BJ (cell line): ENCODE results near the gene DUSP16. TPM values are rescaled to one million over a fixed set of nuclear protein-coding genes. Genes with fewer than 3 reads are reported as not detected.

Source experiments
- CTCF ChIA-PET: fragments of 350-600 bp; formaldehyde crosslinking; extraction: SDS; loops from one replicate; lab custom pipeline; 2021; ENCODE audit warnings: antibody characterized with exemption, inconsistent platforms; lab: Yijun Ruan, JAX
- POLR2A ChIA-PET: fragments of 300-600 bp; sonication (Branson Sonifier 250); formaldehyde crosslinking; extraction: SDS; loops from one replicate; lab custom pipeline; 2021; ENCODE audit warnings: antibody characterized with exemption; lab: Charles Lee
- DNase-seq: peaks from one replicate; pipeline ENCODE4 v3.0.0-alpha.2; 2011; ENCODE audit warnings: low read depth
- H3K27me3 ChIP-seq: 2 replicates; pipeline ENCODE4 v1.6.0; 2011; ENCODE audit warnings: low read length; ENCODE audit not compliant: control insufficient read depth, insufficient read depth
- H3K36me3 ChIP-seq: 2 replicates; pipeline ENCODE4 v1.5.1; 2011; ENCODE audit warnings: low read length; ENCODE audit not compliant: control insufficient read depth, insufficient read depth
- H3K4me3 ChIP-seq: 2 replicates; pipeline ENCODE4 v1.5.1; 2011; ENCODE audit warnings: low read depth, mild to moderate bottlenecking, control low read depth, low read length
- polyA plus RNA-seq: library from polyadenylated mRNA; depleted of rRNA; stranded (reverse); fragments of >200 nt; gene quantifications from 2 replicates; pipeline ENCODE4 v1.2.3, GENCODE V29; 2011
- TF ChIP-seq, protein P1 (sequence below): IDR thresholded peaks from 2 replicates; pipeline ENCODE4 v1.5.1; 2011; ENCODE audit warnings: low read depth, mild to moderate bottlenecking, control low read depth, inconsistent platforms, low read length, moderate library complexity; ENCODE audit not compliant: insufficient read depth

DUSP16 gene
- polyA plus RNA-seq, 1 experiment, result 5.5 TPM

DNA sequence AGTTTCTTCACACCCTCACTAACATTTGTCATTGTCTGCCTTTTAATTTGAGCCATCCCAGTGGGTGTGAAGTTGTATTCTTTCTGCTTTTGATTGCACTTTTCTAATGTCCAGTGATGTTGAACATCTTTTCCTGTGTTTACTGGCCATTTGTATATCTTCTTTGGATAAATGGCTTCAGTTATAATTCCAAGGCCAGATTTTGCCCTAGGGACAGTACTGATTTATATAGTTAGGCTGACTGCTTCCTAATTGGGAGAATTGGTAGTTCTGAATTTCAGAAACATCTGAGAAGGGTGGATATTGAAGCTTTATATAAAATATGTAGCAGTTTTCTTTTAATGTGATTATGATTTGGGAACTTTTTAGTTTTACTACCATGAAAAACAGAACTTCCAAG lies 108.3 kb downstream of the DUSP16 start:
- POLR2A ChIA-PET, result no interaction called here
- TF ChIP-seq, protein P1, sequence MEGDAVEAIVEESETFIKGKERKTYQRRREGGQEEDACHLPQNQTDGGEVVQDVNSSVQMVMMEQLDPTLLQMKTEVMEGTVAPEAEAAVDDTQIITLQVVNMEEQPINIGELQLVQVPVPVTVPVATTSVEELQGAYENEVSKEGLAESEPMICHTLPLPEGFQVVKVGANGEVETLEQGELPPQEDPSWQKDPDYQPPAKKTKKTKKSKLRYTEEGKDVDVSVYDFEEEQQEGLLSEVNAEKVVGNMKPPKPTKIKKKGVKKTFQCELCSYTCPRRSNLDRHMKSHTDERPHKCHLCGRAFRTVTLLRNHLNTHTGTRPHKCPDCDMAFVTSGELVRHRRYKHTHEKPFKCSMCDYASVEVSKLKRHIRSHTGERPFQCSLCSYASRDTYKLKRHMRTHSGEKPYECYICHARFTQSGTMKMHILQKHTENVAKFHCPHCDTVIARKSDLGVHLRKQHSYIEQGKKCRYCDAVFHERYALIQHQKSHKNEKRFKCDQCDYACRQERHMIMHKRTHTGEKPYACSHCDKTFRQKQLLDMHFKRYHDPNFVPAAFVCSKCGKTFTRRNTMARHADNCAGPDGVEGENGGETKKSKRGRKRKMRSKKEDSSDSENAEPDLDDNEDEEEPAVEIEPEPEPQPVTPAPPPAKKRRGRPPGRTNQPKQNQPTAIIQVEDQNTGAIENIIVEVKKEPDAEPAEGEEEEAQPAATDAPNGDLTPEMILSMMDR, result no peak
- Histone ChIP-seq H3K36me3 (no peaks in the 10 kb centered on the region), H3K4me3 (no peak overlapping the region), H3K27me3 (no peaks in the 10 kb centered on the region)
- CTCF ChIA-PET, result interaction anchor here (1.0 kb wide), 1 partner anchor 22 kb away, joined by 3 read pairs; no protein-coding TSS in a partner anchor
- DNase-seq, result no peak

DNA sequence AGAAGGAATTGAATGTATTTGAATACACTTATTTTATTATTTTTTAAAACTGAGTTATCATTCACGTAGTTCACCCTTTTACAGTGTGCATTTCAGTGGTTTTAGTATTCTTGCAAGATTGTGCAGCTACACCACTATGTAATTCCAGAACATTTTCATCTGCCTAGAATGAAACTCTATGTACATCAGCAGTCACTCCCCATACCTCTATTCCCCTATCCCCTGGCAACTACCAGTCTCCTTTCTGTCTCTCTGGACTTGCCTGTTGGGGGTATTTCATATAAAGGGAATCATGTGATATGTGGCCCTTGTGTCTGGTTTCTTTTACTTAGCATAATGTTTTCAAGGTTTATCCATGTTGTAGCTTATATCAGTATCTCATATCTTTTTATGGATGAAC lies 109.0 kb downstream of the DUSP16 start:
- Histone ChIP-seq H3K27me3 (no peaks in the 10 kb centered on the region), H3K4me3 (no peak overlapping the region), H3K36me3 (no peaks in the 10 kb centered on the region)
- TF ChIP-seq, protein P1, result no peak
- CTCF ChIA-PET, result no interaction called here
- DNase-seq, result no peak
- POLR2A ChIA-PET, result no interaction called here

DNA sequence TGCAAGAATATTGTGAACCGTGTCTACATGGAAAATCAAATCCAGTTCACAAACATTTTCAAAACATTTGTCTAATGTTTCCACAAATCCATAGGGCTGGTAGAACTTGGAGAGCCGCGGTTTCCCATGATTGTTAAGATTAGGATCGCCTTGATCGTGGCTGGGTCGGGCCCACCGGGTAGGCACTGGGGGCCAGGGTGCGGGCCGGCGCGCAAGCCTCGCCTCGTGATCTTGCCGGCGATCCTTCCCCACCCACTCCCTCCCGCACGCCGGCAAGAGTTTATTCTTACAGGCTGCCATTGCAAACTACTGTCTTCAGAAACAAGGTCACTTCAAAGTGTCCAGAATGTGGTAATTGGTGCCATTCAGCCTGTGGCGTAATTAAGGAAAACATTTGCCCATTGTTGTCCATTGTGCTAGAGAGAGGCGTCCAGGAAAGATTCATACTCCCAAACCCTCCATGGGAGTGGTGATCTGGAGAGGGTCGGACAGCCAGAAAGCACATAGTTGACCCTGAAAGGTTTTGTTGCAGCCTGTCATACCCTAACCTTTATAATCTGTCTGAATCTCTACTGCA lies 110.2 kb downstream of the DUSP16 start:
- Histone ChIP-seq H3K4me3 (no peak overlapping the region), H3K36me3 (no peaks in the 10 kb centered on the region), H3K27me3 (no peaks in the 10 kb centered on the region)
- no peak for DNase-seq
- POLR2A ChIA-PET, result no interaction called here
- CTCF ChIA-PET, result no interaction called here
- TF ChIP-seq, protein P1, result no peak

DNA sequence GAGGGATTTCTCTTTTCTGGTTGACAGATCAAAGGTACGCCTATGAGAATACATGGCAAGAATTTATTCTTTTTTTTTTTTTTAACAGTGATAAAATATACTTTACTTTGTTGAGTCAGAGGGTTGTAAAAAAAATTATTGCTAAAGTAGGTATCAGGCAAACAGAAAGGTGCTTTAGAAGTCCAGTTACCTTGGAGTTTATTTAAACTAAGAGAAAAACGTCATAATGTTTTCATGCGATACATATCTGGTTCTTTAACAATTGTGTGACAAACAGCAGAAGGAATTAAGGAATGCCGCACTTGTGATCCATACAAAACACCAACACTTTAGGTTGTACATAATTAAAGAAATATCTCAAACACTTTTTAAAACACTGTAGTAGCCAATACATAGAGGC lies 111.6 kb downstream of the DUSP16 start:
- CTCF ChIA-PET, result no interaction called here
- TF ChIP-seq, protein P1, result no peak
- POLR2A ChIA-PET, result no interaction called here
- Histone ChIP-seq H3K36me3 (no peaks in the 10 kb centered on the region), H3K4me3 (no peak overlapping the region), H3K27me3 (no peaks in the 10 kb centered on the region)
- DNase-seq, result no peak

DNA sequence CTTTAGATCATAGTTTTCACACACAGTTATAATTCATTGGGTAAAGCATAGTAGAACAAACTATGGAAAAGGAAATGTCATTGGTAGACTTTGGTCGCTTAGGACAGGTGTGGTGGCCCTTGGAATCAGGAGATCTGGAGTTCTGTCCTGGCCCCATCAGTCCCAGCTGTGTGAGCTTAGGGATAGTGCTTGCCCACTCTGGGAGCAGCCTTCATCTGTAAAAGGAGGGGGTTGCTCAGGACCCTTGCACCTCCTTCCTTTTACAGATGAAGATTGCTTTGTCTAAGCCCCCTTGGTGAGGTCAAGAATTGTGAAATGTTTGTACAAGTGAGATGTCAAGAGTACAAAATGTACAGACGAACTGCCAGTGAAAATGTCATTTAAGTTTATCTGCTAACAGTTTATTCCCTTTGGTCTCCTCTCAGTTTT lies 112.6 kb downstream of the DUSP16 start:
- H3K36me3 ChIP-seq, result no peaks in the 10 kb centered on the region
- POLR2A ChIA-PET, result no interaction called here
- no peaks in the 10 kb centered on the region for H3K27me3 ChIP-seq
- no peak for DNase-seq
- TF ChIP-seq, protein P1, result no peak
- no peak overlapping the region for H3K4me3 ChIP-seq
- CTCF ChIA-PET, result no interaction called here
